T1000 (cell line): Measurements from ENCODE around the gene KLHL36.

ENCODE experiments used
- DNase-seq: peaks from one replicate; lab custom pipeline; 2025; ENCODE audit warnings: mixed read lengths; lab: John Stamatoyannopoulos, UW

The KLHL36 gene

DNA sequence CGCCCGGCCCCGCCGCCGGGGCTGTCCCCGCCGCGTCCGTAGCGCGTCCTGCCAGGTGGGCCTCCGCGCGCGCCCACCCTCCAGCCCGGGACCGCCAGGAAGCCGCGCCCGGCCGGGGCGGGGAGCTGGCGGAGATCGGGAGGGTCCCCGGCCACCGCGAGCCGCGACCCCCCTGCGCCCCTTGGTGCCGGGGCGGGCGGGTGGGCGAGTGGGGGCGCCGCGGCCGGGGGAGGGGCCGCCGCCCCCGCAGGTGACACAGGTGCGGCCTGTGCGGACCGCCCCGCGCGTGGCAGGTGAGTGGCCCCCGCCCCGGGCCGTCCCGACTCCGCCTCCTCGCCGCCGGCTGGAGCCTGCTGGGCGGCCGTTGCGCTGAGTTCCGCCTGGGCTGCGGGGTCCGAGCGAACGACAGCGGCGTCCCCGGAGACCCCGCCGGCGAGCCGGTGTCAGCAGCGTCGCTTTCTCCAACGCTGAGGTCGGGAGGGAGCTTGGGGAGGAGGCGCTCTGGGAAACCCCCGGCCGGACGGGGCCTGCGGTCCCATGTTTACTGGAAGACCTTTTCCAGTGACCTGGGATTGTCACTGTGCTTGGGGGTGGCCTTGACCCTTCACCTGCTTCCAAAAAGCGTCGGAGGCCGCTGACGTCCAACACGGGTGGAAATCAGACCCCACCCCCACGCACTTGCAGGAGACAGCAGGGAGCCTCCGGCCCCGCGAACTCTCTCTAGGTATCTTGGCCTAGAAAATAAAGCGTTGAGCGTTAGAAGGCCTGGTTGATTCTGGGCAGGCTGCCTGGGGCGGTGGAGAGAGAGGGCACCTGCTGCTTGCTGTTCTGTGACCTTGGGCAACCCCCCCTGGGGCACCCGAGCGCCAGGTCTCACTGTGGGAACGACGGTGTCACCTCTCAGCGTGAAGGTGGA lies 542 bp downstream of the KLHL36 start:
- DNase-seq: no peak

DNA sequence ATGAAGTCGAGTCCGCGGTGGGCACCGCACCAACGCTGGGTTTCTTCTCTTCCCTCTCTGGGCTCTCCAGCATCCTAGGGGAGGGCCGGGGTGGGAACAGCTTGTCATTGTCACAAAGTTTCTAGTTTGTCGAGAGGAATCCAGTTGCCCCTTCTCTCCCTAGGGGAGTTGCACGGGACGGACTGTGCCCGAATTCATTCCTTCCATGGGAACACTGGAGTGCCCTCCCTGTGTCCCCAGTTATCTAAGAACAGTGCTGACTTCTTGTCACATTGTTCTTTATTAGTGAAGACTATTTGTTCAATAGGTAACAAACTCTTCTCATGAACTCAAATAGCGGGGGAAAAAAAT lies 1.2 kb downstream of the KLHL36 start:
- DNase-seq: no peak

DNA sequence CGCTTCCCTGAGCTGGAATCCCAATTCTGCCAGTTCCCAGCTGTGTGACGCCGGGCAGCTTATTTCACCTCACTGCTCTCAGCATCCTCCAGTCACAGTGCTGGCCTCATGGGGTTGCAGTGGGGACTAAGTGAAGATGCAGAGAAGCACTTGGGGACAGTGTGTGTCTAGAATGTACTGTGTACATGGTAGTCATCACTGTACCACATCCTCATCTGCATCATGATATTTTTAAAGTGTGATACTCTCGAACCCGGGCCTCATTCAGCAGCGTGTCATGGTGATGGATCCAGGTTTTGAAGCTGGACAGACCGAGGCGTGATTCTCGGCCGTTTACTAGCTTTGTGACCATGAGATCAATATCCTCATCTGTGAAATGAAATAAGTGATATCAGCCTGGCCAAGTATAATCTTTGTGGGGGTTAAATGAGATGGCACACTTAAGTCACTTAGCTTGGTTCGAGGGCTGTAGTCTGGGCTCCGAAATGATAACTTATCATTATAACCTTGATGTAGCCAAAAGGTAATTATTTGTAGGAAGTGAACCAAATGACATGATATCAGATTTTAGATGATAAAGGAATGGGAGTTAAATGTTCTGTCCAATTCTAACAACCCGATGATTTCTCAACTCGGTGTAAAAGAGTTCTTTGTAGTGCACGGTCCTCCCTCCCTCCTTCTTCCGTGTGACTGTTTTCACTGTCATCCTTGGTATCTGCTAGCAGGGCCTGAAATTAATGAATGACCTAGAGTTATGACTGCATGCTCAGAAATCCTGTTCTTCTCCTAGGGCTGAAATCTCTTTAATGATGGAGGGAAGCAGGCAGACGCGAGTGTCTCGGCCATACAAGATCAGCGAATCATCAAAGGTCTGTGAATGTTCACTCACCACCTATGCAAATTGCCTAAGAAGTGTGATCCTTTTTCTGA lies 2.0 kb downstream of the KLHL36 start:
- no peak for DNase-seq

DNA sequence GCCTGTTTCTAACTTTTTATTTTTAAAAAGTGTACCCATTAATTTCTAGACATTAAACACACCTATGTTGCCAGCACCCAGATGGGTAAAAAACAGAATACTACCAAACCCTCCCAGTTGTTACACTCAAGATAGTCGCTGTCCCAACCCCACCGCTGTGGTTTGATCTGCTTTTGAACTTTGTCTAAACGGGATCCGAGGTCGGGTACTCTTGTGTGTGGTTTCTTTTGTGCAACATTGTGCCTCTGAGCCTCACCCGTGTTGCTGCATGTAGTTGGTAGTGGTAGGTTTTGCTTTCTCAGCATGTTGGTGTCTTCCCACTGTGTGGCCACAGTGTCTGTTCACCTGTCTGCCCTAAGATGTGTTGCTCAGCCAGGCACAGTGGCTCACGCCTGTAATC lies 4.3 kb downstream of the KLHL36 start:
- no peak for DNase-seq

DNA sequence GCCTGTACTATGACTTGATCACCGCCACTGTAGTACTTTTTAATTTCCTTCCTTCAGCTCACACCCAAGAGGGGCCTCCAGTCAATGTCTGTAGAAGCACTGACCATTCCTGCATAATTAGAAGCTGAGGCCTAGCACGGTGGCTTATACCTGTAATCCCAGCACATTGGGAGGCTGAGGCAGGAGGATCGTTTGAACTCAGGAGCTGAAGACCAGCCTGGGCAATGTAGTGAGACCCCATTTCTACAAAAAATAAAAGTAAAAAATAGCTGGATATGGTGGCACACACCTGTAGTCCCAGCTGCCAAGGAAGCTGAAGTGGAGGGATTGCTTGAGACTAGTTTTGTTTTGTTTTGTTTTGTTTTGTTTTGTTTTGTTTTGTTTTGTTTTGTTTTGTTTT lies 5.9 kb downstream of the KLHL36 start:
- DNase-seq: no peak

DNA sequence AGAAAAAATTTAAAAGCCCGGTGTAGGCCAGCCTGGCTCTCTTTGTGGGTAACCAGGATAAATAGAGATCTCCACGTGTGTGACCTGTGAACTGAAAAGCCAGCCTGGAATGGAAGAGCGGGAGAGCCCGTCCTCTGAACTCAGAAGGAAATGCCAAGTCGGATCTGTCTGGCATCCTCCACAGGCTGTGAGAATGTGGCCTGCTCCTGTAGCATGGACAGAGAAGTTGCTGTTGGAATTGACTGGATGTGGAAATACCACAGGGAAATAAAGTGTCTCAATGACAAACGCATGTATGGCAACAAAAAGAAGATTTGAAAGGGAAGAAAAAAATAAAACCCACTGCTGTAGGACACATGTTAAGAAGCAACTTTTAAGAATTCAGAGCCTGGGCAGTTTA lies 6.7 kb downstream of the KLHL36 start:
- no peak for DNase-seq

DNA sequence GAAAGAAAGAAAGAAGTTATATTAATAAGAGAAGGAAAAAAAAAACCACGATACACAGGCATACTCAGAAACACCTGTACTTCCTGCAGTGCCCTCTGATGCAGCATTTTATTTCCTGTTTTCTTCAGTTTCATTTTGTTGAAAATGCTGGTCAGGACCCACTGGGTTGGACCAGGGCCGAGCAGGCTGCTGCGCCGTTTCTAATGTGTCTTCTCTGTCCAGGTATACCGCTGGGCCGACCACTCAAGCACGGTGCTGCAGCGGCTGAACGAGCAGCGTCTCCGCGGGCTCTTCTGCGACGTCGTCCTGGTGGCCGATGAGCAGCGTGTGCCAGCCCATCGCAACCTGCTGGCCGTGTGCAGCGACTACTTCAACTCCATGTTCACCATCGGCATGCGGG lies 8.3 kb downstream of the KLHL36 start:
- DNase-seq: no peak

DNA sequence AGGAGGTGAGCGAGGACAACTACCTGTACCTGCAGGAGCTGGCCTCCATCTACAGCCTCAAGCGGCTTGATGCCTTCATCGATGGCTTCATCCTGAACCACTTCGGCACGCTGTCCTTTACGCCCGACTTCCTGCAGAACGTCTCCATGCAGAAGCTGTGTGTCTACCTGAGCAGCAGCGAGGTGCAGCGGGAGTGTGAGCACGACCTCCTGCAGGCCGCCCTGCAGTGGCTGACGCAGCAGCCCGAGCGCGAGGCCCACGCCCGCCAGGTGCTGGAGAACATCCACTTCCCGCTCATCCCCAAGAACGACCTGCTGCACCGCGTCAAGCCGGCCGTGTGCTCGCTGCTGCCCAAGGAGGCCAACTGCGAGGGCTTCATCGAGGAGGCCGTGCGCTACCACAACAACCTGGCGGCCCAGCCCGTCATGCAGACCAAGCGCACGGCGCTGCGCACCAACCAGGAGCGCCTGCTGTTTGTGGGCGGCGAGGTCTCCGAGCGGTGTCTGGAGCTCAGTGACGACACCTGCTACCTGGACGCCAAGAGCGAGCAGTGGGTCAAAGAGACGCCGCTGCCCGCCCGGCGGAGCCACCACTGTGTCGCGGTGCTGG lies 9.0 kb downstream of the KLHL36 start:
- no peak for DNase-seq

DNA sequence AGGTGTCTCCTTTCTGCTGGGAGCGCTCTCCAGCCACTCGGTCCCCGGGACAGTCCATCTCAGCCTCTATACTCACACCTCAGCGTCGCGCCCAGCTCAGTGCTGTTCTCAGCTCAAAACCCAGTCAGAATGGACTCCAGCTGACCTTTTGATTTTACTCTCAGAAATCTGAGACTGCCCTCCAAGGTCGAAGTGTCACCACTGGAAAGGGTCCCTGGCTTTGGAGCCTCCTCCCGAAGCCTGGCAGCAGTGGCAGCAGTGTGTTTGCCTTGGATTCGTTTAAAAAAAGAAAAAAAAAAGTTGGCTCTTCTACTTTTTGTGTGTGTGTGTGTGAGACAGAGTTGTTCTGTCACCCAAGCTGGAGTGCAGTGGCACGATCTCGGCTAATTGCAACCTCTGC lies 10.4 kb downstream of the KLHL36 start:
- DNase-seq: no peak

DNA sequence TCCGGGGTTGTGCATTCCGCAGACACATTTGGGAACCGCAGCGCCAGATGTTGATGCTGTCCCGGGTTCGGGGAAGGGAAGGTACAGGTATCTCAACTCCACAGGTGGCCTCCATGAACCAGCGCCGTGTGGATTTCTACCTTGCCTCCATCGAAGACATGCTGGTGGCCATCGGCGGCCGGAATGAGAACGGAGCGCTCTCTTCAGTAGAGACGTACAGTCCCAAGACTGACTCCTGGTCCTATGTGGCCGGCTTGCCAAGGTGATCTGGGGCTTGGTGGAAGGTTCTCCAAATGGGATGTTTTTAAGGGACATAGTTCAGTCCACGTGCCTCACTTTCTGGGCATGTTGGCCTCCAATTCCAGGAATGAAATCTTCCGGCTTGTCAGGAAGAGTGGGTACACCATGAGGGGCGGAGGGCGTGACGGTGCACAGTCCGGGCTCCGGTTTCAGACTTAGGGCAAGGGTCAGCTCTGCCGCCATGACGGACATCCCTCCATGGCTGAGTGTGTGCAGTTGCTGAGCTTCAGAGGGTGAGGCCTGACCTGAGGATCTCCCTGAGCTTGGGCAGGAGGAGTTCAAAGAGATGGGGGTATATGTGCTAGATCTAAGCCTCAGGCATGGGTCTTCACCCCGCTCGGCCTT lies 11.5 kb downstream of the KLHL36 start:
- no peak for DNase-seq

DNA sequence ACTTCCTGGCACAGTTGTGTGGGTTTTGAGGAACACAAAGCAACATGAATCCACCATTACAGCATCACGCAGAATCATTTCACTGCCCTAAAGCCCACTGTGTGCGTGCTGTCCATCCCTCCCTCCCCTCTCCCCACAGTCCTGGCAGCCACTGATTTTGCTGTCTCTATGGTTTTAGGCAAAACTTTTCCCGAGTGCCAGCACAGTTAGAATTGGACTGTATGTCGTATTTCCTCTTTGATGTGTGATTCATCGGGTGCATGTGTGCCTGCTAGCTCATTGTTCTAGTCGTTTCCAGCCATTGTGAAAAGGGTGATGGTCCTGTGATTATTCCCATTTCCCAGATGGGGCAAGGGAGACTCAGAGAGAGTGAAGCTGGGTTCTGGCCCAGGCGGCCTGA lies 12.7 kb downstream of the KLHL36 start:
- no peak for DNase-seq

DNA sequence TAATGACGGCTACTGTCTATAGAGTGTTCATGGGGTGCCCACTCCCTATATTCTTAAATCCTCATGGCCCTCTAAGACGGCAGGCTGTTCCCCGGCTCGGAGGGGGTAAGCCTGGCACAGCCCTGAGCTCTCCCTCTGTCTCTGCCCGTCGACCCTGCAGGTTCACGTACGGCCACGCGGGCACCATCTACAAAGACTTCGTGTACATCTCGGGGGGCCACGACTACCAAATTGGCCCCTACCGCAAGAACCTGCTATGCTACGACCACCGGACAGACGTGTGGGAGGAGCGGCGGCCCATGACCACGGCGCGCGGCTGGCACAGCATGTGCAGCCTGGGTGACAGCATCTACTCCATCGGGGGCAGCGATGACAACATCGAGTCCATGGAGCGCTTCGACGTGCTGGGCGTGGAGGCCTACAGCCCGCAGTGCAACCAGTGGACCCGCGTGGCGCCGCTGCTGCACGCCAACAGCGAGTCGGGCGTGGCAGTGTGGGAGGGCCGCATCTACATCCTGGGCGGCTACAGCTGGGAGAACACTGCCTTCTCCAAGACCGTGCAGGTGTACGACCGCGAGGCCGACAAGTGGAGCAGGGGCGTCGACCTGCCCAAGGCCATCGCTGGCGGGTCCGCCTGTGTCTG lies 13.2 kb downstream of the KLHL36 start:
- DNase-seq: no peak

DNA sequence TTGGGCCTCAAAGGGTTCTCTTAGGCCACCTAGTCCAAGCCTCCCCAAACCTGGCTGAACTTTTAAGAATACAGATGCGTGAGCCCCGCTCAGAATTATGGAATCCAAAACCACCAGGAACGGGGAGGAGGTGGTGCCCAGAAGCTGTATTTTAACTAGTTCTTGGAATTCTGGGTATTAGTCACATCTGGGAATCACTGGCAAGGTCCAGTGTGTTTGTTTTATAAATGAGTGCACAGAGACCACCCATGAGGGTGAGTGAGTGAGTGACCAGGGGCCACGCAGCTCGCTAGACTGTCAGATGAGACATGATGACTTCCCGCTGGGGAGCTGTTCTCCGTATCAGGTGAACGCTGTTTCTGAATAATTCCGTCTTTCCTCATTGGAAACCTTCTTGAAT lies 14.2 kb downstream of the KLHL36 start:
- no peak for DNase-seq

DNA sequence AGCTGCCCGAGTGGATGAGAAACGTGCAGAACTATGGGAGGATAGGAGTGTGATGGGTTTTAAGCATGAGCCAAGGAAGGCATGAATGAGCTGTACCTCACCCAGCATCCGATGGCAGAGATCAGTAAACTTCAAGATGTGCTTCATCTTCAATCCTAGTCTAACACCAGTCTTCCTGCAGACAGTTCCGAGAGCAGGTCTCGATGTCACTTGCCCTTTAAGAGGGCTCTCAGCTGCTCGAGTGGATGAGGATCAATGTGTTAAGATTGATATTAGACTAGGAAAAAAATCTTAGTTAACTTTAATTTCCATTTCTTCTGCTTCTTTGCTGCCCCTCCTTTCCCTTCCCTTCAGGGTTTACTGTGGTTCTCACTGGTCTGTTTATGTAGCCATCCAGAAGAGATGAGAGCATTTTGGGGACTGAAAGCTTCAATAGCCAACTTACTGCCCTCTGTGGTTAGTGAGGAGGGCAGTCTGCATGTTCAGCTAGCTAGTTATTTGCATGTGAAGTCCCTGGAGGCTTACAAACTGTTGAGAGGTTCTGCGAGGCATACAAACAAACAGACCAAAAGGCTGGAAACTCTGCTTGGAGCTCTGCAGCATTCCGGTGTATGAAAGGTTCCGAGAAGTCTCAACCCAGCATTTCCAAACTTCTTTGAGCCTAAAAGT lies 15.3 kb downstream of the KLHL36 start:
- DNase-seq: no peak

DNA sequence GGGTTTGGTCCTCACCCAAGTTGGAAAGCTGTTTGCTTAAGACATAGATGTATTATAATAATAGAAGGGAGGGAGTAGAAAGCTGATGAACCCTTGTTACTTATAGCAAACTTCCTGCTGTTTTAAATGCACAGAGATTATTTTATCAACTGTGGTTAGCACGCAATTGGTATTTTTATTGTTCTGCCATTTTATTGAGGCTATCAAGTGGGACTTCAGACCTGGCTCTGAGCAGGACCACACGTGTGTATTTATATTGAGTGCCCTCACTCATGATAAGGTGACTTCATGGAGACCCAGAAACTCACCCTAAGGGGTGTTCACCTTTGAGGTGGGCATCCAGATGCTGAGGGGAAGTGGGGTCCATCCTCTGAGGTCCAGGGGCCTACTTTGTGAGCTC lies 17.0 kb downstream of the KLHL36 start:
- DNase-seq: no peak

DNA sequence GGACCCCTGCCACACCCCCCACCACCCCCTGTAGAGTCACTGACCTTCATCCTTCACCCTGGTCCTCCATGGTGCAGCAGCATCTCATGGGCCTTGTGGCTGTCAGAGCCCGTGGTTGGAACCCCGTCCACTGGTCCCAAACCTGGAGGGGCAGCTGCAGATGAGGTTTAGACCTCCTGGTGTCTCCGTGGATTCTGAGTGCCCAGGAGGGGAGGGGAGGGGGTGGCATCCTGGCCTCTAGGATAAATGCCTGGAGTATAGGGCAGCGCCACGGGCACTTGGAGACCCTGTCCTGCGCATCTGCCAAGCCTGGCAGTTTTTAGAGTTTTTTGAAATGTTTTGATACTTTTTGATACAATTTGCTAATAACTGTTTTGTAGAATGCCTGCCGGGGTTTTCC lies 17.5 kb downstream of the KLHL36 start:
- no peak for DNase-seq

DNA sequence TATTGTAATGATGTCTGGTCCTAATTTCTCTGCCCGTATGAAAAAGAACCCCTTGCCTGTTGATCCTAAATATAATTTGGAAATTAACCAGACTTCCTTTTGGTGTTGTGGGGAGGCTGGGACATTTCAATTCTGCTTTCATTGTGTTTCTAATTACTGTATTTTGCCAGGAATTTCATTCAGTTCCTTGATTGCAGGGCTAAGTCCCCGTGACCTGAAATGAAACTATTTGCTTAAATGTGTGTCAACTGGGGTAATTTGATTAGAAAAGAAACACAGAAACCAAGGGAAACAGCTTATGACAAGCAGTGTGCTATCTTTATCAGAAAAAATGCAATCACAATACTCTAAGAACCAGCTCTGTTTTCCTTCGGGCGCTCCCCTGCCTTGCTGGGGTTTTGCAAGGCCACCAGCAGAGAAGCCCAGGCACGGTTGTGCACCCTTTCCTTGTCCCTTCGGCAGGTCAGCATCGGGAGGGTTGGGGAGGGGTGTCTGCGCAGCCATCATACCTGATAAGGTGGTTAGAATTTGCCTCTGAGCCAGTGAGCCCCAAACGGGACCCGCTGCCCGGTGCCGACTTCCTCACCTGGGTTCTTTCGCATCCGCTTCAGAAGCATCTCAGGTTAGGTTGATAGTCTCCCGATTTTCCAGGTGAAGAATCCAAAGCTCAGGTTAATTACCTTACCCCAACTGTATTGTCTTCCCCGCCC lies 19.4 kb downstream of the KLHL36 start:
- no peak for DNase-seq

DNA sequence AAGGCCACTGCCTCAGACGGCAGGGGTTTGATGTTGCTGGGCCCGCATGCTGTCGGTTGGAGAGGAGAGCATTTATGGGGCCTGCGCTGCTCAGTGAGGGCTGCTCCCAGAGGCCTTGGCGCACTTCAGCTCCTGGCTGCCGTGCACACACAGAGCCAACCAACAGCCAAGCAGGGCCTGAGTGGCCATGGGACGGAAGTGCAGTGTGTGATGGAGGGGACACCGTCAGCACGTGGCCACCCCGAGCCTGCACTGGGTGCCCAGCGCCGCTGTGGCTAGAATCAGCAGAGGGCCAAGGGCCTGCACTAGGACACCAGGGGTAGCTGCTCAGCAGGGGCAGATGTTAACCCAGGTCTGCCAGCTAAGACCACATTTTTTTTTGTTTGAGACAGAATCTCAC lies 21.8 kb downstream of the KLHL36 start:
- no peak for DNase-seq

DNA sequence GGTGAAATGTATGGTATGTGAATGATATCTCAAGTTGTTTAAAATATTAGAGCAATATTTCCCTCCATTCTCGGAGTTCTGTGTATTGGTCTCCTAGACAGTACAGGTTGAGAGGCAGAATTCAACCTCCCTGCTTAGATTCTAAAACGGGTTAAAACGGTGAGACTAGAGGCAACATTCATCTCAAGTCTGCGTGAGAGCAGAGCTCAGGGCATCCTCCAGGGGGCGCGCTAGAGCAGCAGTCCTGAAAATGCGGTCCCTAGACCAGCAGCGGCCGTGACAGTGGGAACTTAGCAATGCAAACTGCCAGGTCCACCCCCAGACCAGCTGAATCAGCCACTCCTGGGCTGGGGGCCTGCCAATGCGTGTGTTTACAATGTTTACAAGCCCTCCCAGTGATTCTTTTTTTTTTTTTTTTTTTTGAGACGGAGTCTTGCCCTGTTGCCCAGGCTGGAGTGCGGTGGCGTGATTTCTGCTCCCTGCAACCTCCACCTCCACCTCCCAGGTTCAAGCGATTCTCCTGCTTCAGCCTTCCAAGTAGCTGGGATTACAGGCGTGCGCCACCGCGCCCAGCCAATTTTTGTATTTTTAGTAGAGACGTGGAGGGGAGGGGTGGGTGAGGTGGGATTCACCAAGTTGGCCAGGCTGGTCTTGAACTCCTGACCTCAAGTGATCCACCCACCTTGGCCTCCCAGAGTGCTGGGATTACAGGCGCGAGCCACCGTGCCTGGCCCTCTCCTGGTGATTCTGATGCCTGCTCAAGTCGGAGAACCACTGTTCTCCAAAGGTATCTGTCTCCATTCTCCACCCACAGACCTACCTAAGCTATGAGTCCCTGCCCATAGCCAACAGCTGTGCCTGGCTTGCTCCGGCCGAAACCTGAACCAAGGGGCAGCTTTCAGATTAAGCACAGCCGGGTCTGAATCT lies 24.2 kb downstream of the KLHL36 start:
- no peak for DNase-seq

DNA sequence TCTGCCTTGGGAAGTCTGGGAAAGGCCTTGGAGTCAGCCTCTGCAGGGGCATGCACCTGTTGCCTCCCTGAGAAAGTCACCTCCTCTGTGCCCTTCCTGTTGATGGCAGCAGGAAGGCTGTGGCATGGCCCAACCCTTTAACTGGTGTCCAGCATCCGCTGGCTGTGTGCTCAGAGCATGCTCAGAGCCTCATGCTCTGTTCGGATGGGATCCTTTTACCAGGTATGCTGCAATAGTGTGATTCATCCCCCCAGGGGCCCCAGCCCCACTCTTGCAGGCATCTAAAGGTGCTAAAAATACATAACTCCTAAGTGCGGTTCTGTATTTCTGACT lies 24.9 kb downstream of the KLHL36 start:
- DNase-seq: no peak
